Stimulated activated CD4-positive, alpha-beta T cell treated with anti-CD3 and anti-CD28 coated beads, Interleukin-4, amount 100 ng/mL, for 48 hours (primary cell): ENCODE measurements around the gene RIPPLY1.

Experiments
- DNase-seq, 2 donors: peaks; one replicate each; pipeline ENCODE4 v3.0.0-alpha.2; 2020; ENCODE audit warnings: low read depth in 2 of 2

RIPPLY1 gene, protein sequence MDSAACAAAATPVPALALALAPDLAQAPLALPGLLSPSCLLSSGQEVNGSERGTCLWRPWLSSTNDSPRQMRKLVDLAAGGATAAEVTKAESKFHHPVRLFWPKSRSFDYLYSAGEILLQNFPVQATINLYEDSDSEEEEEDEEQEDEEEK

DNA sequence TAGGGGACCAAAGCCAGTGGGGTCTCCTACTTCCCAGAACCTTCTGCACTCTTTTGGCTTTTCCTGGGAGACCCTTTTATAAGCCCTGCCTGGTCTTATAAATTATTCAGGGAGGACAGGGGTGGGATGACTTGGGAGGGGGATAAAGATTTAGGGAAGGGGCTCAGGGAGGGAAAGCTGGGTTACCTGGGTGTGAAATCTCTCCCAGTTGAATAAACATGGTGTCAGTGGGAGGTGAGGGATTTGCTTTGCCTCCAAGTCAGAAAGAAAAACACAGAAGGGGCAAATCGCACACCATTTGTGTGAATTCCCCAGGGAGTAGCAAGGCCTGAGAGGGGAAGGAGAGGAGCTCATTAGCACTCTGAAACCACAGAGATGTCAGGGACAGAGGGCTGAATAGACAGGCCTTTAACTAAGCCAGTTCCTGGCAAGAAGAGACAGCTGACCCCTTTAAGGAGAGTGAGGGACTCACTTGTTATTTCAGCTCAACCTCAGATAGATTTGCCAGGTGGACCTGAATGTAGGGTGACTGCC lies at the start of gene RIPPLY1:
RIPPLY1 (minus strand) TSS at position 51 of the 534 bp plus-strand sequence. CDS start 54 bp downstream, outside the sequence.
- DNase-seq = no peak

DNA sequence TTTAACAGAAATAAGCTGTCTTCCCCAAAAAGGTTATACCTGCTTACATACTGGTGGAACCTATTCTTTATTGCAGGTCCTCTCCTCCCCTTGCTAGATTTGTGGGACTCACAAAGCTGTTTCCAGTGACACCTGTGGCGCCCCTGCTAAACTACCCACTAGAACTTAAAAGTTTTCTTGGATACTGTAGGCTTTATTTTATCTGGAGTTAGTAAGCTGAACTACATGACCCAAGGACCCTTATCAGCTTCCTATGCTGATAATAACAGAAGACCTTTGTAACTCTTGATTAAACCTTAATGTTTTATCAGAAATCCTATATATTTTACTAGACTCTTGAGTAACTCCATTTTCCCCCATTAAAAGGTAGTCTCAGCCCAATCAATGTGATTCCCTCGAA lies 49.4 kb upstream of the RIPPLY1 start:
- DNase-seq = no peak

DNA sequence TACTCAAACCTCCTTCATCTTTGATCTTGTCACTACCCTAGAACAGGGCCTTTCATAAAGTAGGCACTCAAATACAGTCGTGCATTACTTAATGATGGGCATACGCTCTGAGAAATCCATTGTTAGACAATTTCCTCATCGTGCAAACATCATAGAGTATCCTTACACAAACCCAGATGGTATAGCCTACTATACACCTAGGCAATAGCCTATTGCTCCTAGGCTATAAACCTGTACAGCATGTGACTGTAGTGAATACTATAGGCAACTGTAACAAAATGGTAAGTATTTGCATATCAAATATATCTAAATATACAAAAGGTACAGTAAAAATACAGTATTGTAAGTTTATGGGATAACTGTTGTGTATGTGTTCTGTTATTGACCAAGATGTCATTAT lies 48.9 kb upstream of the RIPPLY1 start:
- no peak for DNase-seq

DNA sequence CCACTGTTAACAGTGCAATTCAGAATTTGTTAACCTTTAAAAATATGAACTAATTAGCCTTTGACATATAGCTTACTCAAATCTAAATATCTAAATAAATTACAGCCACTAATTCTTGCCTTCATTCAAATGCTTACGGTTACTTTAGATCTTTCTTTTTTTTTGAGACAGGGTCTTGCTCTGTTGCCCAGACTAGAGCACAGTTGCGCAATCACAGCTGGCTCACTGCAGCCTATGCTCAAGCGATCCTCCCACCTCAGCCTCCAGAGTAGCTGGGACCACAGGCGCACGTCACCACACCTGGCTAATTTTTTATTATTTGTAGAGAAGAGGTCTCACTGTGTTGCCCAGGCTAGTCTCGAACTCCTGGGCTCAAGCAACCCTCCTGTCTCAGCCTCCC lies 48.1 kb upstream of the RIPPLY1 start:
- DNase-seq = no peak

DNA sequence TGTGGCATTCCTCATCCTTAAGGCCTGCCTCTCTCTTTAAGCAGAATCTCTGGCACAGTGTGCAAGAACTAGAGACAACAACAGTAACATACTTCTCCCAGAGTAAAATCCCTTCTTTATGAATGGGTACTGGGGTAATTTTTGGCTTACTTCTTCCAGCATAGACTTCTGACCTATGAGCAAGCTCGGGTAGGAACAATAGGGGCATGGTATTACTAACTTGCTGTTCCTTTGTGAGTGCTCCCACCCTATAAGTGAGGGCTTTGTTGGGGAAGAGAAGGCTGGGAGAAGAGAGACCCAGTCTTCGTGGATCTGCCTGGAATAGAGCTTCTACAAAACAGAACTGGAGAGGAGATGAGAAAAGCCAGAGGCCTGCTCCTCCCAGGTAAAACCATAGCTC lies 47.2 kb upstream of the RIPPLY1 start:
- DNase-seq = no peak

DNA sequence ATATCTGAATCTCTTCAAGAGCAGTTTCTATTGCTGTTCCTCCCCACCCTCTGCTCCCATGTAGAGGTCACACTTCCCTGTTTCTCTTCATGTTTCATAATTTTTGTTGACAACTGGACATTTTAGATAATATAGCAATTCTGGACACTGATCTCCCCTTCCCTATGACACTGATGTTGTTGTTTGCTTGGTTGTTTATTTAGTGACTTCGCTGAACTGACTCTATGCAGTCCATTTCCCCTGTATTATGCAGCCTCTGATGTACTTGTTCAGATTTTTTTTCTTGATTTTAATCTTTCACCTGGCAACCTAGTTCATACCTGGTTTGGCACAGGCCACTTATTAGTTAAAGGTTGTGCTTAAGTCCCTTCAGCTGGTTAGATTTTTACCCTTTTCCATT lies 46.2 kb upstream of the RIPPLY1 start:
- DNase-seq = no peak

DNA sequence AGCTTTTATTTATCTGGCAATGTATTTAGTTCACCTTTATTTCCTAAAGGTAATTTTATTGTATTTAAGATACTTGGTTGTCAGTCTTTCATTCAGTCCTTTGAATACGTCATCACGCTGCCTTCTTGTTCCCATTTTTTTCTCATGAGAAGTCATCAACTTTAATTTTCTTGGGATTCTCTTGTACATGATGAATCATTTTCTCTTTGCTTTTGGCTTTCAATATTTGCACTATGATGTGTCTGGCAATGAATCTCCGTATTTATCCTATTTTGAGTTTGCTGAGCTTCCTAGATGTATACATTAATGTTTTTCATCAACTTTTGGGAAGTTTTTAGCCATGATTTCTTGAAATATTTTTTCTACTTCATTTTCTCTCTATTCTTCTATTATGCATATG lies 45.5 kb upstream of the RIPPLY1 start:
- DNase-seq = no peak

DNA sequence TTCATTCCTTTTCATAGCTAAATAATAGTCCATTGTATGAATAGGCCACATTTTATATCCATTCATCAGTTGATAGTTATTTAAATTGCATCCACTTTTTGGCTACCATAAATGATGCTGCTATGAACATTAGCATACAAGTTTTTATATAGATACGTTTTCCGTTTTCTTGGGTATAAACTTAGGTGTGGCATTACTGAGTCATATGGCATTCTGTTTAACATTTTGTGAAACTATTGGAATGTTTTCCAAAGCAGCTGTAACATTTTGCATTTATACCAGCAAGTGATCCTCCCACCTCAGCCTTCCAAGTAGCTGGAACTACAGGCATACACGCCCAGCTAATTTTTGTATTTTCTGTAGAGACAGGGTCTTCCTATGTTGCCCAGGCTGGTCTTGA lies 43.3 kb upstream of the RIPPLY1 start:
- DNase-seq = no peak

DNA sequence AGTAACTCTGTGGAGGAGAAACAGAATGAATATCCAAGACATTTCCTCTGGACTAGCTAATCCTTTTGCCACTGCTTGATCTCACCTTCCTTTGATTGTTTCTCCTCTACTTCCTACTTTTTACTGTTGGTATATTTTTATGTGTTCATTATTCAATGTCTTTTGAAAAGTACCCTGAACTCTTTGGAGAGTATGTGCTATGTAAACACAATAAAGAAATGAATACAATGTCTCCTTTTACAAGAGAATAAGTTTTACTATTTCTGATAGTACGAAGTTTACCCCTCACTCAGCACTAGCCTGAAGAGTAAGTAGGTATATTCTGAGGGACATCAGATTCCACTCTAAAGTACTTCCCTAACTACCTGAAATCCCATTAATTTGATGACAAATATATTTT lies 36.9 kb upstream of the RIPPLY1 start:
- DNase-seq = no peak

DNA sequence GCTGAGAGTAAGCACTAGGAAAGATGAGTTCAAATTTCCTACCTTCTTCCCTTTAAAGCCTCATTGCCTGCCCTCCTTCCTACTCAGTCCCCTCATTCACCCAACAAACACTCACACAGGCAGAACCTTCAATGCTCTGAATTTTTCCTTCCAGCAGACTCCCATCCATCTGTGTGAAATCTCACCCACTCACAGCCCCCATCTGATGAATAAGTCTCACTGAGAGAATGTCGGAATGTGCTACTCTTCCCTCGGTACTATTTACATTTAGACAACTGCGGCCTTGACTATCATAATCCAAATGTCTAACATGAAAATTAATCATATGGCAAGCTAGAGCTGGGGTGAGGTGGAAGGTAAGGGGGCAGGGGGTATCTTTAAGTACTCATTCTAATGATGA lies 36.4 kb upstream of the RIPPLY1 start:
- no peak for DNase-seq

DNA sequence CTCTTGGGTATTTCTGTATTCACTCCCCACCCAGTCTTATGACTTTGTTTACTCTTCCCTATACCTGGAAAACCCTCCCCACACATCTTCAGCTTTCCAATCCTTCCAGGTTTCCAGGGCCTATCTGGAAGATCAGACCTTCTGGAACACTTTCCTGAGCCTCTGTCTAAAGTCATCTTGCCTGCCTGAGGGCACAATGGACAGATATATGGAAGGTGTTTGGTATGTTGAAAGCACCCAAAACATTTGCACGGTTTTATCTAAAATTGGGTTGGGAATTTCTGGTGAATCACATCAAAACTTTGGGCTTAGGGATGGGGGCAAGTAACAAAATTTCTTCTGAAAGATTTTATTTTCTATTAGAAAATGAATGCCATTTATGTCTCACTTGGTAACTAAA lies 33.1 kb upstream of the RIPPLY1 start:
- no peak for DNase-seq

DNA sequence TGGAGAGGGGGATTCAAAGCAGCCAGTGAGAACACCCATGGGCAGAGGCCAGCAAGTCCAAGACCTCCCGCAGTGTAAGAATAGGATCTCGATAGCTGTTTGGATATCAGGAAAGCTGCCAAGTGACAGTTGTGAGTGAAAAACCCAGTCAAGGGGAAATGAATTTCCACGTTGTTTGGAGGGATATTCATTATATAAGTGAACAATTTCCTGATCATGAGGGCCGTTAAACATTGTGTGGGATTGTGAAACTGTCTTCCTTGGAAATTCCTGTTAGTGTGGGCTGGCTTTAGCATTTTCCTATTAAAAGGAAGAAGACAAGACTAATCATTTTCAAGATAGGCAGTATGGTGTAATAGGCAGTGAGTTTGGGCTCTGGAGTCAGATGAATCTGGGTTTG lies 32.0 kb upstream of the RIPPLY1 start:
- DNase-seq = no peak

DNA sequence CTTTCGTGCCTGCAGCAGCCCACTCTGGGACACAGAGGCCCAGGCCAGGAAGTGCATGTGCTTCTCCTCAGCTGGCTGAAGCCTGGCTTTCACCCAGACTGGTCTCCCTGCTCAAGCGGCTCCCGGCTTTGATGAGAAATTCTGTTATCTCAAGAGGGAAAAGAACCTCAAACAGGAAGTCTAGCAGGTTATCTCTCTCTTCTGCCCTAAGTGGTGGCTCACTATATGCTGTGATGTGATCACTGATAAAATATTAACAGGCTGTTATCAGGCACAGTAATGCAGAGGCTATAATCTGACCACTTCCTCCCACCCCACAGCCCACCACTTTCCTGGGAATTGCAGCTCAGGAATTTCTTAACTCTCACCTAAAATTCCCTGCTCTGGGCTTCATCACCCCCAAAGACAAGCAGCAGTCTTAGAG lies 30.4 kb upstream of the RIPPLY1 start:
- no peak for DNase-seq

DNA sequence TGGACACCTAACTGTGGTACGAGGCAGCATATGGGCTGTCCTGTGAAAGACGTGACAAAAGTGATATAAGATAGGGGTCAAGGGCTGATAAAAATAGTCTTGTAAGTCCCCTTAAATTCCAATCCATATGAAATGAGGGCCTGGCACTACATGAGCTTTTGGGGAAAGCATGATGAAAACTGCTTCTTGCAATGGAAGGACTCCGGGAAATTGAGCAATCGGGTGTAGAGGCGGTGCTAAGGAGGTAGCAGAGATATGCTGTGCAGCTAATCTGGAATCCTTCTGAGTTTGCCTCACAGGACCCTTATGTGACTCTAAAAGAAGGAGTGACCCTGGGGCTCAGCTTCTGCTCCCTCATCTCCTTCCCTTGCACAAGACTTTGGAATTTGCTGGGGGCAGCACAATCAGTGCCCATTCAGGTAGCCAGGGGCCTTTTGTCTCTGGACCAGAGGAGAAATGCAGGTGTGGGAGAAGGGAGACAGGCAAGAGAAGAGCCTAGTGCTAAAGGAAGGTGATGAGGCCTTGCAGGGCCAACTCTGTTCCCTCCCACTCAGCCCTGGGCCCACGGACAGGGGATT lies 29.9 kb upstream of the RIPPLY1 start:
- no peak for DNase-seq

DNA sequence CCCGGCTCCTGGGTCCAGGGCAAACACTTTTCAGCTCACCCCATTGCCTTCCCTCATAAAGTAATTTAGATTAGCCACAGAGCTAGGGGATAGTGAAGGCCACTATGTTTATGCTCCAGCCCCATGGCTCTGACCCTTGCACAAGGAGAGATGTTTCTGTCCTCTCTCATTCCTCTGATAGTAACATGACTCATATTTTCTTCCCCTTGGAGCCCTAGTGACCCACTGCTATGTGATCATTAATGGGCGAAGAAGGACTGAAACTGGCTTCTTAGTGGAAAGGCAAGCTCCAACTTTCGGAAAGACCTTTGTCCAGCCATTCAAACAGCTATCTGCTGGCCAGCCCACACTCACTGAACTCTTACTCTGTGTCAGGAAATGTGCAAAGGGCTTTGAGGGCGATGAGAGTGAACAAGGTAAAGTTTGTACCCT lies 29.4 kb upstream of the RIPPLY1 start:
- no peak for DNase-seq

DNA sequence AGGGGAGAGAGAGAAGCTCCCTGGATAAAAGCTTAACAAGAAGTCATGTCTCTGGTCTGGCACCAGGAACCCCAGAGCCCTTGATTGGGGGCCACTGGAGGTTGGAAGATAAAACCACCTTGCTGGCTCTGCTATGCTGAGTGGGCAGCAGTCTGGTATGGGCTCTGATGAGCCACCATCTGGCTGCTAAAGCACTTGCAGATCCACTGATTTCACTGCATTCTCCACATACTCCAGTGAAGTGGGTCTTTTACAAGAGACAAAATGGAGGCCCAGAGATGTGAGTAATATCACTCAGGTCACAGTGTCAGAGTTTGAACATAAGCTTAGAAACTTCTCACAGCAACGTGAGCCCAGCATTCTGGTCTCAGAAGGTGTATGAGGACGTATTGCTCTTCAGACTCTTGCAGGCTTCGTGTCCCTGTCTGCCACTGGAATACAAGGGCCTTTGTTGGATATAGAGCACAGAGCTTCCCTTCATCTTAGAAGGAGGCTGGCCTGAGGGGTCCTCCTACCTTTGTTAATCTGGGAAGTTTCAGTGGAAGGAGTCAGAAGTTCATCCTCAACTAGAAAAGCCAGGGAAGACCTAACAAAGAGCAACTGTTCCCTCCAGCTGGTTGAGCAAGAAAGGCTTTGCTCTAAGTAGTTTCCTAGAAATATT lies 28.8 kb upstream of the RIPPLY1 start:
- no peak for DNase-seq

DNA sequence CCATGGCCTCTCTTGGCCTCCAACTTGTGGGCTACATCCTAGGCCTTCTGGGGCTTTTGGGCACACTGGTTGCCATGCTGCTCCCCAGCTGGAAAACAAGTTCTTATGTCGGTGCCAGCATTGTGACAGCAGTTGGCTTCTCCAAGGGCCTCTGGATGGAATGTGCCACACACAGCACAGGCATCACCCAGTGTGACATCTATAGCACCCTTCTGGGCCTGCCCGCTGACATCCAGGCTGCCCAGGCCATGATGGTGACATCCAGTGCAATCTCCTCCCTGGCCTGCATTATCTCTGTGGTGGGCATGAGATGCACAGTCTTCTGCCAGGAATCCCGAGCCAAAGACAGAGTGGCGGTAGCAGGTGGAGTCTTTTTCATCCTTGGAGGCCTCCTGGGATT lies 25.1 kb upstream of the RIPPLY1 start:
- no peak for DNase-seq

DNA sequence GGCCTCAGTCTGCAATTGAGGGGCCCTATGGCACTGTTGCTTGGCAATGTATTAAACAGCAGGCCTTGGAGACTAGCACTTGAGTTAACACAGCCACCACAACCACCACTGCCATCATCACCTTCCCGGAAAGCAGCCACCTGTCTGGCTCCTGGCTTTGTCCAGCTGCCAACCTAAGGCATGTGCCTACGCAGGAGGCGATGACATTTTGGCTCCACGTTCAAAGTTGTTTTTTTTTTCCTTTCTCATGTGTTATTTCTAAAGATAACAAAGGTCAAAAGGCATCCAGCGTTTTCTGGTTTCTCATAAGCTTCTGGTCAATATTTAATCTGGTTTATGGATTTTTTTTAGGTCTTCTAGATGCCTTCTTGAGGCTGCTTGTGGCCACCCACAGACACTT lies 24.6 kb upstream of the RIPPLY1 start:
- DNase-seq = no peak

DNA sequence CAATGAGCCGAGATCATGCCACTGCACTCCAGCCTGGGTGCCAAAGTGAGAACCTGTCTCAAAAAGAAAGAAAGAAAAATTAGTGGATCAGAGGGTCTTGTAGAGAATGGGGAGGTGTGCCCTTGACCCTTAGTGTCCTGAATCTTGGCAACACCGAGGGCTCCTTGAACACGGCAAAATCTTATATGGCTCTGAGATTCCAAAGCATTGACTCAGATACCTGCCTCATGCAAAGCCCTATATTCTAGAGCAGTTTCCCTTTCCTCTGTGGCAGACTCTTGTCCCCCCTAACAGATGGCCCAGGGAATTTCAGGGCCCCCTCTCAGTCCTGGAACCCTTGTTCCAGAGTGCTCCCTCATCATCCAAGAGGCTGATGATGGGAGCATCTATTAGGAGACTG lies 23.9 kb upstream of the RIPPLY1 start:
- DNase-seq = no peak

DNA sequence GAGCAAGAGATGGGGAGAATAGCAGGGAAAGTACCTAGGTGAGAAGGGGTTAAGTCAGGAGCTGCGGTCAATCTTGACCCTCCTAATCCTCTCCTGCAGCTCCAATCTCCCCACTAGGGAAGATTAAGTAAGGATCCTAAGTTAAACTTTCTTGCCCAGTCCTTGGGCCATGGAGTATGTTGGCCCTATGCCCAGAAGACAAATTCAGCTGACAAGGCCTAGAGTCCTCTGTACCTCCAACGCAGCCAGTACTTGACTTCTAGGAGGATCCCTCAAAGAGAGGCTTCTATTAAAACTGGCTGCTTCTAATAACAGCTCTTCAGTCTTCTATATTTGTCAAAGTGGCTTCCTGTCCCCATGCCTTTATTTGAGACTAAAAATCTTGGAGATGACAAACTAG lies 18.5 kb upstream of the RIPPLY1 start:
- no peak for DNase-seq

DNA sequence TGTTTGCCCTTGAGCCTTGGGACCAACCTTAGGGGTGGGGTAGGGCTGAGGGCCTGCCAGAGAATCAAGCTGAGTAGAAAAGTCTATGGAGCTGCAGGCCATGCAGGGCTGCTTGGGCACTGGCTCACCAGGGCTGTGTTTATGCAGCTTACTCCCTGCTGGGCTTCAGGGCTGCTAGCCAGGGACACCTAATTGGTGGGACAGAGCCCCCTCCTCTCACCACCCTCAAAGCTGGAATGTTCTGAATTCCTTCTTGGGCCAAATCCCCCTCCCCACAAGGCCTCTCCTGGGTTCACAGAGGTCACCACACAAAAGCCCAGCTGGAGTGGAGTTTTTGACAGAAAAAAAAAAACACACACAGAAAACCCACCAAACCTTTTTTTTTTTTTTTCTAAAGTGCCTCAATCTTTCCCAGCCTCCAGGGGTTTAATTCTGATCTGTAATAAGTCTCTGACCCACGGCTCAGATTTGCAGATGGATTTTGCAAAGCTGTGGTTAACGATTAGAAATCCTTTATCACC lies 16.9 kb upstream of the RIPPLY1 start, which contains the start of gene CLDN2:
CLDN2 (plus strand) TSS at position 471 of the 521 bp plus-strand sequence. CDS start 7,827 bp downstream, outside the sequence.
- DNase-seq = no peak

DNA sequence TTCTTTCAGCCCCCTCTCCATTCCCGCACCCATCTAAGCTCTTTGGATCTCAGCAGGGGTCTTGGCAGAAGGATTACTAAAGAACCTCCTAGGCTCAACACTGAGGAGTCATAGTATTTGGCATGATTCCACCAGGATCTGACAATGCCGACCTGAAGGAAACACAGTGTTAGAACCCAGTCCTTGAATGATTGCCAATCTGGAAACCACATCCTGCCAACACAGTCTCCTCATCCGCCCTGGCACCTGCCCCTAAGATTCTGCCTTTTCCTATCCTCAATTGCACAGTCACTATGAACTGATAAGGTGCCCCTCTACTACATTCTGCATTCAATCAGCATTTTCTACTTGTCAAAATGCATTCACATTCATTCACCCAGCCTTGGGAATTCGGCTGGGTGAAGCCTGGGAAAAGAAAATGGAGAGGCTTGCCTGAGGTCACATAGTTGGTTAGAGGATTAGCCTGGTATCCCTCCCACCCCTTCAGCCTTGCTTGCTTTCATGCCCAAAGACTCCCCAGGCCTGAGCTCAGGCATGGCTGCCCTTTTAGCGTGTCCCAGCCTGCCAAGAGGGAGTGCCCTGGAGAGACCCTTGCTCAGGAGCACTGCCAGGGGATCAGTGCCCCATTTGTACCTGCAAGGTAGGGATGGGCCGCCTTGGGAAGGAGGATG lies 14.8 kb upstream of the RIPPLY1 start:
- DNase-seq = no peak
